Activated naive CD4-positive, alpha-beta T cell treated with Interleukin-2 at 50 U/mL for 16 hours (primary cell): ENCODE measurements around the gene CEP350.
"Not testable (repeated sequence)": the region's sequence is repeated elsewhere in the genome, so short reads cannot be mapped to it uniquely, and the experiment has no call there.

Experiments used
- DNase-seq: peaks from one replicate; pipeline ENCODE4 v3.0.0-alpha.2; 2020

Gene CEP350

GRCh38 chr1:180131510-180131909 is 176.9 kb downstream of the CEP350 start:
- no peak for DNase-seq

GRCh38 chr1:180133193-180133592 is 178.6 kb downstream of the CEP350 start:
- no peak for DNase-seq

- not testable (repeated sequence) for DNase-seq
Measured at GRCh38 chr1:180133688-180134087, 179.1 kb downstream of the CEP350 start.

- no peak for DNase-seq
Measured at GRCh38 chr1:180135535-180135934, 180.9 kb downstream of the CEP350 start.

GRCh38 chr1:180136331-180136967 is 181.8 kb downstream of the CEP350 start:
- DNase-seq, result no peak

- DNase-seq, result no peak
Measured at GRCh38 chr1:180136968-180137356, 182.4 kb downstream of the CEP350 start.

- no peak for DNase-seq
Measured at GRCh38 chr1:180137776-180138175, 183.2 kb downstream of the CEP350 start.

GRCh38 chr1:180141381-180141934 is 186.8 kb downstream of the CEP350 start:
- no peak for DNase-seq

- DNase-seq, result no peak
Measured at GRCh38 chr1:180143359-180143758, 188.7 kb downstream of the CEP350 start.

- DNase-seq, result no peak
Measured at GRCh38 chr1:180144659-180145357, 190.2 kb downstream of the CEP350 start.

GRCh38 chr1:180145446-180145845 is 190.8 kb downstream of the CEP350 start:
- no peak for DNase-seq

- DNase-seq, result no peak
Measured at GRCh38 chr1:180150982-180151381, 196.4 kb downstream of the CEP350 start.

GRCh38 chr1:180151508-180151907 is 196.9 kb downstream of the CEP350 start:
- DNase-seq, result no peak

GRCh38 chr1:180152588-180152987 is 198.0 kb downstream of the CEP350 start:
- no peak for DNase-seq

- no peak for DNase-seq
Measured at GRCh38 chr1:180153032-180153431, 198.4 kb downstream of the CEP350 start.

- no peak for DNase-seq
Measured at GRCh38 chr1:180154003-180154324, 199.4 kb downstream of the CEP350 start.

GRCh38 chr1:180154325-180155181 is 199.9 kb downstream of the CEP350 start, which contains the start of gene QSOX1:
Gene QSOX1, plus strand, starts transcription at chr1:180154869. Its CDS starts 39 bp downstream, at chr1:180154908.
- DNase-seq, result peak; percentile 89

- no peak for DNase-seq
Measured at GRCh38 chr1:180155182-180155682, 200.6 kb downstream of the CEP350 start.

GRCh38 chr1:180156201-180156600 is 201.6 kb downstream of the CEP350 start:
- DNase-seq, result no peak

GRCh38 chr1:180156631-180157091 is 202.1 kb downstream of the CEP350 start:
- DNase-seq, result no peak

- DNase-seq, result no peak
Measured at GRCh38 chr1:180157108-180157507, 202.5 kb downstream of the CEP350 start.

GRCh38 chr1:180157576-180158057 is 203.0 kb downstream of the CEP350 start:
- no peak for DNase-seq
